Uterus (tissue), 4 donors: Measurements from ENCODE around the gene PTPN6. TPM values are rescaled to one million over a fixed set of nuclear protein-coding genes. Genes with fewer than 3 reads are reported as not detected.

Source experiments
- DNase-seq, 2 donors: peaks; one replicate each; pipeline ENCODE4 v3.0.0-alpha.2; 2019 to 2020
- H3K27ac ChIP-seq, 2 donors: fragments of 200-600 bp; sonication (generic); 1 replicate in 1 of 2; 2 replicates in 1 of 2; pipeline ENCODE4 v1.5.1; 2016 to 2018
- H3K27me3 ChIP-seq, 2 donors: fragments of 200-600 bp; sonication (generic); one replicate each; pipeline ENCODE4 v1.5.1; 2018 to 2019; ENCODE audit warnings: control low read depth in 1 of 2
- H3K36me3 ChIP-seq, 2 donors: fragments of 200-600 bp; sonication (generic); one replicate each; pipeline ENCODE4 v1.5.1; 2019; ENCODE audit warnings: control low read depth in 1 of 2
- H3K4me1 ChIP-seq, 2 donors: fragments of 200-600 bp; sonication (generic); one replicate each; pipeline ENCODE4 v1.5.1; 2018 to 2019; ENCODE audit warnings: control low read depth in 1 of 2
- H3K4me3 ChIP-seq, 2 donors: fragments of 200-600 bp; sonication (generic); 1 replicate in 1 of 2; 2 replicates in 1 of 2; pipeline ENCODE4 v1.5.1; 2018 to 2019; ENCODE audit warnings: mild to moderate bottlenecking in 1 of 2
- H3K9me3 ChIP-seq, 2 donors: fragments of 200-600 bp; sonication (generic); one replicate each; pipeline ENCODE4 v1.5.1; 2019; ENCODE audit warnings: control low read depth in 1 of 2
- CTCF ChIP-seq, 4 experiments: fragments of 200-600 bp in 2 of 4; fragments of 450-650 bp in 2 of 4; sonication (generic) in 2 of 4; IDR thresholded peaks; one replicate each; pipeline ENCODE4 v1.5.1; 2016 to 2019; ENCODE audit warnings: antibody characterized with exemption in 4 of 4, mild to moderate bottlenecking in 2 of 4, moderate library complexity in 1 of 4
- POLR2A ChIP-seq, 2 donors: fragments of 450-650 bp; IDR thresholded peaks; one replicate each; pipeline ENCODE4 v1.6.1; 2016; ENCODE audit warnings: antibody characterized with exemption in 2 of 2, mild to moderate bottlenecking in 1 of 2, moderate library complexity in 1 of 2
- intact Hi-C: fragments of 100-400 bp; cut with DNase I; formaldehyde crosslinking; loops from one replicate; pipeline ENCODE4 v1.15.1; 2023; ENCODE audit warnings: low total_unique reads
- total RNA-seq, 4 donors: library from RNA; depleted of rRNA in 3 of 4; stranded (reverse); fragments of >200 nt in 3 of 4; gene quantifications; one replicate each; pipeline versions ENCODE4 v1.1.0 to v1.2.4, GENCODE V29; 2014 to 2023
- donor health status: DM: yes; HTN: yes; CAD: no.

PTPN6 gene
- total RNA-seq, 4 donors from 2014 or later = 0.59 to 19.8 (median 5.9) TPM

DNA sequence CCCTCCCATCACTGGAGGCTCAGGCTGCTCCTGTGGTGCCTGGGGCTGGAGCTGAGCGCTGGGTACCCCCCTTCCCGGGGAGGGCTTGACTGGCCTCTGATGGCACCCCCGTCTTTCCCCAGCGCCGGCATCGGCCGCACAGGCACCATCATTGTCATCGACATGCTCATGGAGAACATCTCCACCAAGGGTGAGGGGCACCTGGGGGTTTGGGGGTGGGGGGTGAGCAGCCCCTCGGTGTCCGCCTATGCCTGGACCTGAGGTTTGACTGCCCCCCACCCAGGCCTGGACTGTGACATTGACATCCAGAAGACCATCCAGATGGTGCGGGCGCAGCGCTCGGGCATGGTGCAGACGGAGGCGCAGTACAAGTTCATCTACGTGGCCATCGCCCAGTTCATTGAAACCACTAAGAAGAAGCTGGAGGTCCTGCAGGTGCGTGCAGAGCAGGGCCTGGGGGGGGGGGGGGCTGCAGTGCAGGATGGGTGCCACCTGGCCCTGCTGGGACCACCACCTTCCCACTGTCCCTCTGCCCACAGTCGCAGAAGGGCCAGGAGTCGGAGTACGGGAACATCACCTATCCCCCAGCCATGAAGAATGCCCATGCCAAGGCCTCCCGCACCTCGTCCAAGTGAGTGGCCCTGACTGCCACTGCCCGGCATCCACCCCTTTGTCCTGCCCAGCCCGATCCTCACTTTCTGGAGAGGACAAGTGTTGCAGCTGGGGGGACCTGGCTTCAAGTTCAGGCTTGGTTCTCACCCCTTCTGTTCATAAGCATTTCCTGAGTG, 8.8 kb downstream of the PTPN6 start:
- Histone ChIP-seq H3K9me3 (no peaks in the 10 kb centered on the region), H3K4me3 (no peak overlapping the region), H3K36me3 (no peaks in the 10 kb centered on the region), H3K27ac (no peak overlapping the region), H3K4me1 (peaks cover 3% of the 10 kb centered on the region in 2 donors), H3K27me3 (no peaks in the 10 kb centered on the region)
- intact Hi-C loops = no loop called here
- DNase-seq = no peak
- no peak for TF ChIP-seq POLR2A (IDR thresholded peaks at IDR 0.05)
- TF ChIP-seq CTCF (IDR thresholded peaks at IDR 0.05) = no peak

- Histone ChIP-seq H3K4me3 (peak overlapping the region; percentile 12 to 28), H3K27me3 (no peaks in the 10 kb centered on the region), H3K27ac (peak overlapping the region; percentile 86 to 89), H3K36me3 (no peaks in the 10 kb centered on the region), H3K9me3 (no peaks in the 10 kb centered on the region), H3K4me1 (peaks cover 3% of the 10 kb centered on the region in 2 donors)
- intact Hi-C loops = no loop called here
- TF ChIP-seq POLR2A (IDR thresholded peaks at IDR 0.05) (no peak), CTCF (IDR thresholded peaks at IDR 0.05) (peak in 3 of 4 experiments; percentile 7 to 15 (median 12))
- no peak for DNase-seq
Observed at GRCh38 chr12:6960593-6961277, 9.6 kb downstream of the PTPN6 start.

DNA sequence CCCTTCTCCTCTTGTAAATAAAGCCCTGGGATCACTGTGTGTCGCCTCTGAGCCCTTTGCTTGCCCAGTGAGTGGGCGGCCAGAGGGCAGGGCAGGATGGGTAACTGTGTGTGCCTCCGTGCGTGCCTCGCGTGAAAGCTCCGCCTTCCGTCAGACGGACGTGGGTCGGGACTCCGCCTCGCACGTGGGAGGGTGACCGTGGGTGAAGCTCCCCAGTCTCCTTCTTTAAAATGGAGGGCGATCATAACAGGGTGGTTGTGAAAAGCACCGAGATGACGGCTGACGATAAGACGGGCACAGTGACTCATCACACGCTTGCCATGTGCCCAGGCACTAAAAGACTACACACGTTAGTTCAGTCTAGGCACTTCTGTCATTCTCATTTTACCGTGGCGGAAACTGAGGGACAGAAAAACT, 10.1 kb downstream of the PTPN6 start:
- intact Hi-C loops = no loop called here
- Histone ChIP-seq H3K27ac (peak overlapping the region; percentile 86 to 89), H3K36me3 (no peaks in the 10 kb centered on the region), H3K4me1 (peaks cover 3% of the 10 kb centered on the region in 2 donors), H3K4me3 (peak overlapping the region; percentile 12 to 28), H3K9me3 (no peaks in the 10 kb centered on the region), H3K27me3 (no peaks in the 10 kb centered on the region)
- DNase-seq = peak; percentile 81 to 84
- peak in 1 of 2 donors; percentile 16 for TF ChIP-seq POLR2A (IDR thresholded peaks at IDR 0.05)
- no peak for TF ChIP-seq CTCF (IDR thresholded peaks at IDR 0.05)

DNA sequence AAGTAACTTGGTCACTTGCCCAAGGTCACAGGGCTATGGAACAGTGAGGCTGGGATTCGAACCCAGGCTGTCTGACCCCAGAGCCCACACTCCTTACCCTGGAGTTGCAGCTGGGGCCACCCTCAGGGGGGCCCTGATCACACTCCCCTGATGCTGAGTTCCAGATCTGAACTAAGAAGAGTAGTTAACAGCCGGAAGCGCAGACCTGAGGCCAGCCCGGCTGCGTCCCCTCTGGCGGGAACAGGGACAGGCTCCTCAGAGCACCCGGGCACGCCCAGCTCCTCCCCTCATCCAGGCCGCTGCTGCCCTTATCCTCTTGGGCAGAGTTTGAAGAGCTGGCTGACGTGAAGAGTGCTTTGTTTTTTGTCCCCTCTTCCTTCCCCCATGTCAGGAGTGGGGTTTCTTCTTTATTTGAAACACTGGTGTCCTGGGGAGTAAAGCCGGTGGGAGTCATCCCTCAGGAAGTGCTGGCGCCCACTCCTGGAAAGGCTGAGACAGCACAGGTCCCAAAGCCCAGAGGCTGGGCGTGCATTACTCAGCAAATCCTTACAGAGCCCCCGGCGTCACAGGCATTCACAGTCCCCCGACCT, 10.6 kb downstream of the PTPN6 start:
- no peaks in the 10 kb centered on the region for H3K36me3 ChIP-seq
- H3K4me3 ChIP-seq = peak overlapping the region; percentile 12 to 28
- H3K27ac ChIP-seq = peak overlapping the region; percentile 86 to 89
- H3K9me3 ChIP-seq = no peaks in the 10 kb centered on the region
- peaks cover 3% of the 10 kb centered on the region in 2 donors for H3K4me1 ChIP-seq
- DNase-seq = peak; percentile 68 to 73
- no peak for TF ChIP-seq POLR2A (IDR thresholded peaks at IDR 0.05)
- peak; percentile 23 to 32 (median 29) for TF ChIP-seq CTCF (IDR thresholded peaks at IDR 0.05)
- intact Hi-C loops = no loop called here
- no peaks in the 10 kb centered on the region for H3K27me3 ChIP-seq
